ENCODE results near the gene CRHR2.

The CRHR2 gene

GRCh38 chr7:30714129-30714528, 31.9 kb upstream of the CRHR2 start:
- H3K4me3 ChIP-seq (ENCODE audit: severe bottlenecking), result no peak overlapping the region
- peaks cover 4% of the 10 kb centered on the region for H3K9me3 ChIP-seq (ENCODE audit: severe bottlenecking)
- TF ChIP-seq CTCF (IDR thresholded peaks at IDR 0.05; ENCODE audit: poor library complexity, severe bottlenecking), result no peak
- H3K4me1 ChIP-seq (ENCODE audit: insufficient read depth, poor library complexity, severe bottlenecking), result no peaks in the 10 kb centered on the region
- H3K27me3 ChIP-seq (ENCODE audit: insufficient read depth, poor library complexity, severe bottlenecking), result no peaks in the 10 kb centered on the region
- ATAC-seq (ENCODE audit: low read depth) (no peak), DNase-seq (ENCODE audit: low spot score) (no peak)
- H3K36me3 ChIP-seq (ENCODE audit: low read depth), result no peaks in the 10 kb centered on the region
- no peak overlapping the region for H3K27ac ChIP-seq (ENCODE audit: poor library complexity, severe bottlenecking)

- DNase-seq (ENCODE audit: low spot score) (no peak), ATAC-seq (ENCODE audit: low read depth) (peak; percentile 80; the same call in 2 of the 3 replicates)
- no peaks in the 10 kb centered on the region for H3K27me3 ChIP-seq (ENCODE audit: insufficient read depth, poor library complexity, severe bottlenecking)
- no peak for TF ChIP-seq CTCF (IDR thresholded peaks at IDR 0.05; ENCODE audit: poor library complexity, severe bottlenecking)
- peaks cover 4% of the 10 kb centered on the region for H3K9me3 ChIP-seq (ENCODE audit: severe bottlenecking)
- H3K4me3 ChIP-seq (ENCODE audit: severe bottlenecking), result no peak overlapping the region
- H3K27ac ChIP-seq (ENCODE audit: poor library complexity, severe bottlenecking), result no peak overlapping the region
- H3K36me3 ChIP-seq (ENCODE audit: low read depth), result no peaks in the 10 kb centered on the region
- H3K4me1 ChIP-seq (ENCODE audit: insufficient read depth, poor library complexity, severe bottlenecking), result no peaks in the 10 kb centered on the region
Observed at GRCh38 chr7:30713392-30713791, 31.1 kb upstream of the CRHR2 start.

DNA sequence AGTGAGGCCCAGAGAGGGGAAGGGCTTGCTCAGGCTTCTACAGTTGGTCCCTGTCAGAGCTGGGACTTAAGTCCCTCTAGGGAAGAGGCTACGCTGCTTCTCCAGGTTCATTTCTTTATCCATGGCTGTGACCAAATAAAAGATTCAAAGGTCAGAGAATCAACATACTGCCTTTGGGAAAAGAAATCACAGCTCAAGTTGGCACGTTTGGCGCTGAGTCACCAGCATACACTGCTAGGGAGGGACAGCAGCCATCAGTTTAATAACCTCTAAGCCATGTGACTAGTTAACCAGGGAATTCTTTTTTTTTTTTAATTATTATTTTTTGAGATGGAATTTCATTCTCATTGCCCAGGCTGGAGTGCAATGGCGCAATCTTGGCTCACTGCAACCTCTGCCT, 28.4 kb upstream of the CRHR2 start:
- H3K4me1 ChIP-seq (ENCODE audit: insufficient read depth, poor library complexity, severe bottlenecking), result no peaks in the 10 kb centered on the region
- DNase-seq (ENCODE audit: low spot score) (no peak), ATAC-seq (ENCODE audit: low read depth) (no peak)
- no peaks in the 10 kb centered on the region for H3K36me3 ChIP-seq (ENCODE audit: low read depth)
- H3K27ac ChIP-seq (ENCODE audit: poor library complexity, severe bottlenecking), result no peak overlapping the region
- no peaks in the 10 kb centered on the region for H3K27me3 ChIP-seq (ENCODE audit: insufficient read depth, poor library complexity, severe bottlenecking)
- TF ChIP-seq CTCF (IDR thresholded peaks at IDR 0.05; ENCODE audit: poor library complexity, severe bottlenecking), result no peak
- no peaks in the 10 kb centered on the region for H3K9me3 ChIP-seq (ENCODE audit: severe bottlenecking)
- no peak overlapping the region for H3K4me3 ChIP-seq (ENCODE audit: severe bottlenecking)

GRCh38 chr7:30709549-30709948, 27.3 kb upstream of the CRHR2 start:
- TF ChIP-seq CTCF (IDR thresholded peaks at IDR 0.05; ENCODE audit: poor library complexity, severe bottlenecking), result no peak
- Histone ChIP-seq H3K27ac (ENCODE audit: poor library complexity, severe bottlenecking) (no peak overlapping the region), H3K4me1 (ENCODE audit: insufficient read depth, poor library complexity, severe bottlenecking) (no peaks in the 10 kb centered on the region), H3K36me3 (ENCODE audit: low read depth) (no peaks in the 10 kb centered on the region), H3K27me3 (ENCODE audit: insufficient read depth, poor library complexity, severe bottlenecking) (no peaks in the 10 kb centered on the region), H3K9me3 (ENCODE audit: severe bottlenecking) (no peaks in the 10 kb centered on the region), H3K4me3 (ENCODE audit: severe bottlenecking) (no peak overlapping the region)
- no peak for ATAC-seq (ENCODE audit: low read depth)
- DNase-seq (ENCODE audit: low spot score), result no peak

GRCh38 chr7:30708983-30709382, 26.7 kb upstream of the CRHR2 start:
- no peak for TF ChIP-seq CTCF (IDR thresholded peaks at IDR 0.05; ENCODE audit: poor library complexity, severe bottlenecking)
- no peak for ATAC-seq (ENCODE audit: low read depth)
- Histone ChIP-seq H3K9me3 (ENCODE audit: severe bottlenecking) (no peaks in the 10 kb centered on the region), H3K4me1 (ENCODE audit: insufficient read depth, poor library complexity, severe bottlenecking) (no peaks in the 10 kb centered on the region), H3K27ac (ENCODE audit: poor library complexity, severe bottlenecking) (no peak overlapping the region), H3K36me3 (ENCODE audit: low read depth) (no peaks in the 10 kb centered on the region), H3K4me3 (ENCODE audit: severe bottlenecking) (no peak overlapping the region), H3K27me3 (ENCODE audit: insufficient read depth, poor library complexity, severe bottlenecking) (no peaks in the 10 kb centered on the region)
- DNase-seq (ENCODE audit: low spot score), result no peak
